CD4-positive, alpha-beta T cell treated with Interleukin-15 for 1 hour (primary cell): ENCODE data around the gene MEIOC.

Experiments
- DNase-seq: peaks from one replicate; pipeline ENCODE4 v3.0.0-alpha.2; 2020

The MEIOC gene

GRCh38 chr17:44719444-44719843 lies 63.2 kb downstream of the MEIOC start:
- DNase-seq = no peak

GRCh38 chr17:44722254-44722653 lies 66.0 kb downstream of the MEIOC start:
- no peak for DNase-seq
